Heart left ventricle (tissue), 16 donors: Measurements from ENCODE around the gene SP4. TPM values are rescaled to one million over a fixed set of nuclear protein-coding genes. Genes with fewer than 3 reads are reported as not detected.

ENCODE experiments used
- ATAC-seq, 4 donors: fragments of 200-7000 bp; cut with Tn5 transposase; one replicate each; pipeline ENCODE4 v1.9.1; 2020 to 2022; ENCODE audit warnings: moderate library complexity in 4 of 4, mild to moderate bottlenecking in 3 of 4, moderate number of reproducible peaks in 1 of 4
- DNase-seq, 5 donors: peaks; one replicate each; pipeline ENCODE4 v3.0.0-alpha.2; 2020
- H3K27ac ChIP-seq, 12 donors: fragments of 200-600 bp; sonication (generic) in 4 of 12; one replicate each; pipeline versions ENCODE4 v1.5.0 to v1.8.0; 2016 to 2022; ENCODE audit warnings: mild to moderate bottlenecking in 2 of 12
- H3K27me3 ChIP-seq, 9 donors: fragments of 200-600 bp; sonication (generic) in 2 of 9; one replicate each; pipeline versions ENCODE4 v1.5.1 to v1.8.0; 2016 to 2022; ENCODE audit warnings: mild to moderate bottlenecking in 3 of 9
- H3K36me3 ChIP-seq, 9 donors: fragments of 200-600 bp; sonication (generic) in 2 of 9; one replicate each; pipeline versions ENCODE4 v1.5.0 to v1.8.0; 2018 to 2022; ENCODE audit warnings: mild to moderate bottlenecking in 2 of 9
- H3K4me1 ChIP-seq, 12 donors: fragments of 200-600 bp; sonication (generic) in 4 of 12; one replicate each; pipeline versions ENCODE4 v1.5.0 to v1.8.0; 2016 to 2022; ENCODE audit warnings: mild to moderate bottlenecking in 3 of 12
- H3K4me3 ChIP-seq, 12 donors: fragments of 200-600 bp; sonication (generic) in 4 of 12; one replicate each; pipeline versions ENCODE4 v1.5.0 to v1.8.0; 2017 to 2022; ENCODE audit warnings: mild to moderate bottlenecking in 9 of 12, moderate library complexity in 4 of 12
- H3K9me3 ChIP-seq, 12 donors: fragments of 200-600 bp; sonication (generic) in 4 of 12; one replicate each; pipeline versions ENCODE4 v1.5.0 to v1.8.0; 2016 to 2022; ENCODE audit warnings: mild to moderate bottlenecking in 1 of 12
- POLR2A ChIP-seq, 2 donors: fragments of 450-650 bp; IDR thresholded peaks; one replicate each; pipeline ENCODE4 v1.6.1; 2017; ENCODE audit warnings: antibody characterized with exemption in 2 of 2, mild to moderate bottlenecking in 2 of 2, moderate library complexity in 2 of 2
- WGBS, 4 donors: extraction: QIAGEN DNeasy Blood & Tissue Kit in 2 of 4; methylation state at CpG; one replicate each; pipeline versions ENCODE4 v1.1.5 to v1.1.7; 2013 to 2018; 5-methylcytosine and 5-hydroxymethylcytosine counted together
- intact Hi-C, 10 donors: fragments of 100-400 bp; cut with DNase I; formaldehyde crosslinking; loops; one replicate each; pipeline versions ENCODE4 v1.11.1 to v1.14.2; 2022
- microRNA counts, 2 donors: library from miRNA; unstranded; fragments of <30 nt; microRNA quantifications; one replicate each; lab custom pipeline; 2016
- microRNA-seq, 4 donors: library from miRNA; unstranded; fragments of <30 nt; microRNA quantifications; one replicate each; pipeline versions ENCODE4 to v1.2.0, GENCODE V29; 2017 to 2020
- polyA plus RNA-seq, 2 donors: library from polyadenylated mRNA; stranded (reverse); fragments of 200-250 nt; gene quantifications; one replicate each; pipeline ENCODE4 v1.2.3, GENCODE V29; 2013
- total RNA-seq, 9 donors: library from RNA; depleted of rRNA in 2 of 9; stranded (reverse); fragments of >200 nt in 2 of 9; fragmentation: NEBNext Ultra II Directional in 3 of 9; extraction: Animal tissue kit (Norgen Biotek cat#: 25700) in 3 of 9; gene quantifications; one replicate each; pipeline versions ENCODE4 v1.1.0 to v1.2.4, GENCODE V29; 2016 to 2023
- TF ChIP-seq, protein P1 (sequence below), 12 donors: fragments of 200-600 bp; sonication (generic) in 4 of 12; IDR thresholded peaks; one replicate each; pipeline versions ENCODE4 v1.5.0 to v1.8.0; 2018 to 2022; ENCODE audit warnings: antibody characterized with exemption in 12 of 12, mild to moderate bottlenecking in 5 of 12
- donor health status: ischemic (EF 13 %, LVEDD 7.1; RV severe dilation, severe dysfunction).
- donor health status: healthy with polysubstance abuse.
- donor health status: DM: no; HTN: yes; CAD: no.
- donor health status: DM: no; HTN: no; CAD: no.
- donor health status: ischemic (EF 25% LVEDD 6.9; RV normal size, moderate dysfunction).
- donor health status: ischemic (EF 25% LVEDD 5.7; RV mildly dilated, moderate dysfunction).
- donor health status: healthy.
- donor health status: DM: yes; HTN: yes; CAD: no.
- donor health status: ischemic (EF 35%, LVEDD 5.7; RV mildly dilated, moderate dysfunction).
- donor health status: nonischemic (EF 11% LVEDD 7.7; RV severe dilation, severe dysfunction).
- donor health status: DM: yes; HTN: yes; CAD: no.
- donor health status: PGD.
- donor health status: ischemic (EF 29% LVEDD 5.4; RV normal size, mild dysfunction).
- donor health status: nonischemic (EF 23%, LVEDD 6.1; RV moderate dilation, normal function).

SP4 gene
- total and polyA plus RNA-seq, 11 donors, result 1.5 to 8.9 (median 5.7) TPM

DNA sequence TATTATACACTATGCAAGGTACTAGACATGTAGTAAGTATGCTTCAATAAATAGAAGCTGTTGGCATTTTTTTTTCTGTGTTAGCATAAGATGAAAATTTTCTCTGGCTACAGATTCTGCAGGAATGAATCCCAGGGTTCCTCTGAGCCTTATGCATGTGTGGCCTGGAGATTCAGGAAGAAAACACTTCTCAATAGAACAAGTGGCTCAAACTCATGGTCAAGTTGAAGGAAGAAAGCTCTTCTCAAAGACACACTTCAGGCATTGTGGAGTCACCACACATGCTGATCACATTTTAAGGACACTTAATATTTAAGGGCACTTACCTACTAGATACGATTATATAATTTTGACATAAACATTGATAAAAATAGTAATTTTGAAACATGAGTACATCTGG lies 134.5 kb downstream of the SP4 start:
- no peaks in the 10 kb centered on the region for H3K4me1 ChIP-seq
- no peak overlapping the region for H3K27ac ChIP-seq
- no peaks in the 10 kb centered on the region for H3K9me3 ChIP-seq
- ATAC-seq (no peak), DNase-seq (no peak)
- H3K4me3 ChIP-seq, result no peak overlapping the region
- intact Hi-C loops, result no loop called here
- no peaks in the 10 kb centered on the region for H3K36me3 ChIP-seq
- no peaks in the 10 kb centered on the region for H3K27me3 ChIP-seq
- TF ChIP-seq, protein P1, sequence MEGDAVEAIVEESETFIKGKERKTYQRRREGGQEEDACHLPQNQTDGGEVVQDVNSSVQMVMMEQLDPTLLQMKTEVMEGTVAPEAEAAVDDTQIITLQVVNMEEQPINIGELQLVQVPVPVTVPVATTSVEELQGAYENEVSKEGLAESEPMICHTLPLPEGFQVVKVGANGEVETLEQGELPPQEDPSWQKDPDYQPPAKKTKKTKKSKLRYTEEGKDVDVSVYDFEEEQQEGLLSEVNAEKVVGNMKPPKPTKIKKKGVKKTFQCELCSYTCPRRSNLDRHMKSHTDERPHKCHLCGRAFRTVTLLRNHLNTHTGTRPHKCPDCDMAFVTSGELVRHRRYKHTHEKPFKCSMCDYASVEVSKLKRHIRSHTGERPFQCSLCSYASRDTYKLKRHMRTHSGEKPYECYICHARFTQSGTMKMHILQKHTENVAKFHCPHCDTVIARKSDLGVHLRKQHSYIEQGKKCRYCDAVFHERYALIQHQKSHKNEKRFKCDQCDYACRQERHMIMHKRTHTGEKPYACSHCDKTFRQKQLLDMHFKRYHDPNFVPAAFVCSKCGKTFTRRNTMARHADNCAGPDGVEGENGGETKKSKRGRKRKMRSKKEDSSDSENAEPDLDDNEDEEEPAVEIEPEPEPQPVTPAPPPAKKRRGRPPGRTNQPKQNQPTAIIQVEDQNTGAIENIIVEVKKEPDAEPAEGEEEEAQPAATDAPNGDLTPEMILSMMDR (IDR thresholded peaks at IDR 0.05), result no peak
- TF ChIP-seq POLR2A (IDR thresholded peaks at IDR 0.05), result no peak
- WGBS, 4 donors, result 80 to 90% (median 89%) methylated on average over 1 of the region's 1 CpG

MicroRNAs within 50 kb of the gene (microRNA counts, 767-probe panel; counts per million panel counts)
- 1,530 to 2,072 counts per million in 2 donors for microRNA hsa-miR-1183 (lab: Ali Mortazavi, UCI)

Small RNAs within 50 kb of the gene (microRNA-seq; reads per million reads assigned to microRNA genes)
- gene MIR1183, result 0 reads per million in 4 donors

Other genes with a start within 250 kb of the SP4 start
- under 1 TPM; 0.06 to 0.98 (median 0.24) TPM for gene DNAH11, start 115.0 kb downstream of the SP4 start, total RNA-seq
- under 1 TPM; 0.04 to 0.22 TPM for gene DNAH11, start 115.0 kb downstream of the SP4 start, polyA plus RNA-seq